Endometrium (tissue), 2 donors: ENCODE data around the gene PLPP1.

ENCODE experiments used
- FAIRE-seq: peaks from 2 replicates; lab custom pipeline; 2012; peaks lifted over from hg19 to GRCh38; lab: Jason Lieb, UNC
- donor health status: control.
- donor health status: control.

Gene PLPP1

DNA sequence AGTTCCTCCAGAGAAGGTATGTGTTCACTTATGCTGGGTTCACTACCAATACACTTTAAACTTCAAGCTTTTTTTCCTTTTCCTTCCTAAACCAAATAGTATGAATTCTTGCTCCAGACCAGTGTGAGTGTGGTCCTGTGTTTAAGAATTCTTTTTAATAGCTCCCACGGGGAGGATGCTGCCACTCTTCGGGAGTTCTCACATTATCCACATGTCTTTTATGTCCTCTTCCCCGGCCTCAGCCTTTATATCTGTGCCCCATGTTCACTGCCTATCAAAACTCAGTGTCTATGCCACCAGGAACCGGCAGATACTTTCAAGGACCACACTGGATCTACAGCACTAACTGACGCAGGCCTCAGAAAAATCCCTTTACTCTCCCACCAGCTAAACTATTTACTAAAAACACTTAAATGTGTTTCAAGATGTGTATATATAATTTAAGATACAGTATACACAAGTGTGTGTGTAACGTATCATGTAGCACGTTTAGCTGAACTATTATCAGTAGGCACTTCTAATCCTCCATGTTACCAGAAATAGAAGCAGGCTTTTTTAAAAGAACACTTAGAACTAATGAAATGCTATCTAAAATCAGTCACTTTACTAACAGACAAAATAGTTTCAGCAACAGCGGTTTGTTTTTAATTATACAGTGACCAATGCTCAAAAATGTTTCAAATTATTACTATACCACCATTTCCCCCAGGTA lies 88.0 kb downstream of the PLPP1 start:
- no peak for FAIRE-seq

DNA sequence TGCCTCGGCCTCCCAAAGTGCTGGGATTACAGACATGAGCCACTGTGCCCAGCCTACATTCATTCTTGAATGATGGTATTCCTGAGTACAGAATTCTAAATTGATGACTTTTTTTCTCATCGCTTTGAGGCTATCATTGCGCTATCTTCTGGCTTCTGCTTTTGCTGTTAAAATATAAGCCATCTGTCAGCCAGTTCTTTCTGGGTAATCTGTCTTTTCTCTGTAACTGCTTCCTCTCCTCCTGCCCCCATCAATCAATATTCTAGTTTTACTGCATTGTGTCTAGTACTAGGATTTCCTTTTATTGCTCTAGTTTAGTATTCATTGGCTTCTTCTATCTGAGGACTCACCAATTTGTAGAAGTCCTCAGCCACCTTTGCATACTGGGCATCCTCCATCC lies 89.0 kb downstream of the PLPP1 start:
- no peak for FAIRE-seq

DNA sequence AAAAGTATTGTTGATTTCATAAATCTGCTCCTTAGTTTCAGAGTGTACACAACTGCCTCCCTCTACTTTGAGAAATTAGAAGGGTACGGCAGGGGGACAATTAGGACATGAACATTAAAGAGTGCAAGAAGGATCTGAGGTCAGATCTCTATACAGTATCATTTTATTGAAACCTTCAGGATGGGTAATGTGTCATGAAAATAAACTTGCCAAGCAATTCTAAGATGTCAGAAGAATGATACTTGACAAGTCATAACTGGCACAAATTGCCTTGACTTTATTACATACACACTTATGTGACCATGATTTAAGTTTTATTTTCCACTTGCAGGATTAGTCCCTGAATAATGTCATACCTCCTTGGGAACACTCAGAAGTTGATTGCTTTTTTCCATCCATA lies 92.8 kb downstream of the PLPP1 start:
- no peak for FAIRE-seq

- no peak for FAIRE-seq
These were observed 93.5 kb downstream of the PLPP1 start for GRCh38 chr5:55441107-55441771.

DNA sequence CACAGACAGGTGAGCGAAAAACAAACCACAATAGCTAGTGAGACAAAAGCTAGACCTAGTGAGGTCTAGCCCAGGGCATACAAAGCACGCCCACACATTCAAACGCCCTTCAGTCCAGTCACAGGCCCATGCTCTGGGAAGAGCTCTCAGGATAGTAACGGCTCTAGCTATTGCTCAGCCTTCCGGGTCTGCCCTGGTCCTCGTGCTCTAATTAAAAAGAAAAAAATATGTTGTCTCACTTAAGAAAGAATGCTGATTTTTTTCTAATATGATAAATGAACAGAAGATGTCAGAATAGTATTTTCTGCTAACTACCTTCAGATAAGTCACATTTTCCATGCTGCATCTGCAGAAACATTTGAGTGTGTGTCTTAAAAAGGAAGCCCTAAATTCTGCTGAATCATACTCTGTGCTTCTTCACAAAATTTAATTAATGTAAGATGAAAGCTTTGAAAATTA lies 94.5 kb downstream of the PLPP1 start:
- peak; percentile 87 for FAIRE-seq

- FAIRE-seq: no peak
These were observed 95.8 kb downstream of the PLPP1 start for GRCh38 chr5:55438998-55439397.

GRCh38 chr5:55437859-55438206 lies 96.9 kb downstream of the PLPP1 start:
- no peak for FAIRE-seq

DNA sequence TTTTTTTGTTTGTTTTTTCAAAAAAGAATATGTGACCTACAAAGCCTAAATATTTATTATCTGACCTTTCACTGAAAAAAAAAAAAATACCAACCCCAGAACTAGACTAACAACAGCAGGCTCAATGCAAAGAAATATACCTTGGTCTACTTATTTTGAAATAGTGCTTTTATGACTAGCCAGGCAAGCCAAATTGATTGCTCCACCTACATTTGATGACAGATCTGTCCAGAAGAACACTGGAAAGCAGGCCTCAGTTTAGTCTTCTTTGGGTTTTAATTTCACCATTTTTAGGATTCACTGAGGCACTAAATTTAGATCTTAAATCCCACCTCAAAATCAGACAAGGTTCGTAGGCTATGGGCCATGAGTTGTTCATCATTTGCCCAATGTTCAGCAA lies 97.3 kb downstream of the PLPP1 start:
- FAIRE-seq: no peak

GRCh38 chr5:55432549-55432948 lies 102.2 kb downstream of the PLPP1 start:
- no peak for FAIRE-seq

- no peak for FAIRE-seq
These were observed 105.0 kb downstream of the PLPP1 start for GRCh38 chr5:55429613-55430253.

- no peak for FAIRE-seq
These were observed 105.5 kb downstream of the PLPP1 start for GRCh38 chr5:55429221-55429612.

- no peak for FAIRE-seq
These were observed 107.6 kb downstream of the PLPP1 start for GRCh38 chr5:55427157-55427556.

- no peak for FAIRE-seq
These were observed 108.3 kb downstream of the PLPP1 start for GRCh38 chr5:55426455-55426854.

DNA sequence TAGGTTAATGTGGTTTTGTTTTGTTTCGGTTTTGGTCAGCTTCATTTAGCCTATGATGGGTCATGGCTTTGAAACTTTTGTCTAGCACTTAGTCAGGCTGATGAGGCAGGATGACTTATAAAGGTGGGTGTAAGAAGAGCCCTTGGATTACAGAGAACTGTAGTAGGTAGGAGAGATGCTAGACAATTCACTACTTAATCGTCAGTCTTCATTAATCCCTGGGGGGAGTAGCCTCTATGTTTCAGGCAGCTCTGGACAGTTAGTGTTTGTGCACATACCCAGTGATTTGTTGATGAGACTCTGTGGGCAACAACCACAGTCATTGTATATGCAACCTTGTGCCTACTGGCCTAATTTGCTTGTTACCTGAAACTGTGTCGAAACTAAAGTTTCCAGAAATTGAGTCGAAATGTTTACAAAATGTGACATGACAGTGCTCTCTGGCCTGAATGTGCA lies 113.7 kb downstream of the PLPP1 start:
- no peak for FAIRE-seq

DNA sequence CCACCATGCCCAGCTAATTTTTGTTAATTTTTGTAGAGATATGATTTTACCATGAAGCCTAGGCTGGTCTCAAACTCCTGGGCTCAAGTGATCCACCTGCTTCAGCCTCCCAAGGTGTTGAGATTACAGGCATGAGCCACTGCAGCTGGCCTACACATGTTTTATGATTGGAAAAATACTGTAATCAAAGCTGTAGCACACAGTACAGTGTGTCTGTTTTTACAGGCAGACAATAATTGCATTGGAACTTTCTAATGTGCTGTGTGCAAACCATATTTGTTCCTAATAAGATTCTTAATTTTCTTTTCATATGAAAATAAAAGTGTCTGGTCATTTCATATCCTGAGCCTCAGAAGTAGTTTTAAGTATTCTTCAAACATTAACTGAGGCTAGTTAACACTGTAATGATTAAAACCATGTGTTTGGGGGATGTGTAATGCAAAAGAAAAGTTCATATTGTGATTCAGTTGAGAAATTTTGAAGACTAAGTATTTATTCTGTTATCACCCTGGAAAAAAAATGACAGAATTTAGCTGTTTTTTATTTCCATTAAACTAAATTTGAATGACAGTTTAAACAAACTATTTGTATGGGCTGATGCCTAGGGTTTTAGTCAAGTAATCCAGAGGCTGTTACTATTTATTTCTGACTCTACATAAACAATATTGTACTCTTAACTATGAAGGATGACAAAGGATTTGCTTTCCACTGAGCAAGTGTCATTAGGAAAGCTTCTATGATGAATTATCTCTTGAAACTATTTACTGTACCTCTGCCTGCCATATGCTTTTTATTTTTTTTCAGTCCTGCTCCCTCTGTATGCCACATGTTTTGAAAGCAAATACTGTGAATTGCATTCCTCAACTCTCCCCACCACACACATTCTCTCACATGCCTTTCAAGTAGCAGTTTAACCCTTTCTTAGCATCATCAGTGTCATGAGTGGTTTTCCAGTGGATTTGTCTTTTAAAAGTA lies 115.5 kb downstream of the PLPP1 start:
- peak; percentile 83 for FAIRE-seq

GRCh38 chr5:55416306-55416705 lies 118.5 kb downstream of the PLPP1 start:
- no peak for FAIRE-seq

DNA sequence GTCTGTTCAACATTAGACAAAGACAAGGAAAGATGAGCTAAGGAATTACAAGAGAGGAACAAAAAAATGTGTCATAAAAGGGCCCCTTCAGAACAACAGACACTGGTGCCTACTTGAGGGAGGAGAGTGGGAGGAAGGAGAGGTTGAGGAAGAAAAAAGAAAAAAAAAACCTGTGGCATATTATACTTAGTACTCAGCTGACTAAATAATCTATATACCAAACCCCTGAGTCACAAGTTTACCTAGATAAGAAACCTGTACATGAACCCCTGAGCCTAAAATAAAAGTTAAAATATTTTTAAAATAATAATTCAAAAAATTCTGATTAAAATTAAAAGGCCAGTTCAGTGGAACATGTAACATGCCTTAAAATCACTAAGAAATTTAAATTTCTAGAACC lies 119.7 kb downstream of the PLPP1 start:
- no peak for FAIRE-seq

GRCh38 chr5:55413644-55414043 lies 121.1 kb downstream of the PLPP1 start:
- FAIRE-seq: no peak

GRCh38 chr5:55411876-55412275 lies 122.9 kb downstream of the PLPP1 start:
- peak; percentile 48 for FAIRE-seq

DNA sequence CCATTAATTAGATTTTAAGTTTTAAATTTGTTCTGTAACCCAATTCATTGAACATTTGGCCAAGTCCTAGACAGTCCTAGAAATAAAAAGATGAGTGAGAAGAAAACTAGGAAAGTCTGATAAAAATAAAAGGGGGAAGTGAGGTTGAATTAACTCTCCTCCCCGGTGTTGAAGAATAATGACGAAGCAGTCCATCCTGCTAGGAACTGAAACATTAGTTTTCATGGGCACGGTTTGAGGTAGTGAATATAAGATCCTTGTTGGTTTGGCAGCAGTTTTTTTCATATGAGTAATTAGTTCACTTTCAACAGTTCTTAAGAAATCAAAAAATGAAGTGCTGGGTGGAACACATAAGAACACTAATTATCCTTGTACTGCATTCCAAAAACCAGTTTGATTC lies 123.9 kb downstream of the PLPP1 start:
- FAIRE-seq: no peak

DNA sequence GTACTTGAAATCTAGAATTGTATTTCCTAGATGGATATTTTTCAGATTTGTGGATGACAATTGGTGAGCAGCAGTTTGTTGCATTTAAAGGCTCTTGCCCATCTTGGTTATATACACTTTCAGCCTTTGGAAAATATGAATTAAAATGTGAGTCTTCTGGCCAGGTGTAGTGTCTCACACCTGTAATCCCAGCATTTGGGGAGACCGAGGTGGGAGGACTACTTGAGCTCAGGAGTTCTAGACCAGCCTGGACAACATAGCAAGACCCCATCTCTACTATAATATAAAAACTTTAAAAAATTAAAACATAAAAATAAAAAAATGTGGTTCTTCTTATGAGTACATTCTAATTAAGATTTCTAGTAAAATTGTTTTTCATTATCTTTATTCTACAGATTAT lies 125.0 kb downstream of the PLPP1 start:
- no peak for FAIRE-seq

GRCh38 chr5:55407984-55408383 lies 126.8 kb downstream of the PLPP1 start:
- no peak for FAIRE-seq
